HG02678 (cell line): ENCODE results near the gene BATF.

Source experiments
- ATAC-seq: cut with Tn5 transposase; IDR thresholded peaks from one replicate; pipeline ENCODE4 v1.9.1; 2021; ENCODE audit warnings: mild to moderate bottlenecking, moderate library complexity; ENCODE audit not compliant: unreplicated experiment

The BATF gene

DNA sequence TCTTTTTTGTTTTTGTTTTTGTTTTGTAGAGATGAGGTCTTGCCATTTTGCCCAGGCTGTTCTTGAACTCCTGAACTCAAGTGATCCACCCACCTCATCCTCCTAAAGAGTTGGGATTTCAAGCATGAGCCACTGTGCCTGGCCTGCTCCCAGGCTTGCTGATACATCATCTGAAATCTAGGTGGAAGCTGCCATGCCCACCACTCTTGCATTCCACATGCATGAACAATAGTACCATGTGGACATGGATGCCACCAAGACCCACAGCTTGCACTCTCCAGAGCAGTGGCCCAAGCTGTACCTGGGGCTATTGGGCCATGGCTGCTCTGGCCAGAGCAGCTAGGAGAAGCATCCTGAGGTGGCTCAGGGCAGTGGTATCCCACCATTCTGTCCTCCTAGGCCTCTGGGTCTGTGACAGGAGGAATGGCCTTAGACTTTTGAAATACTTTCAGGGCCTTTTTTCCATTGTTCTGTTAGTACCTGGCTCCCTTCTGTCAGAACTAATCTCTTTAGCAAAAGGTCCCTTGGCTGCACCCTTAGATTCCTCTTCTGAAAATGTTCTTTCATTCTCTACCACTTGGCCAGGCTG, 69.8 kb downstream of the BATF start:
- no peak for ATAC-seq

DNA sequence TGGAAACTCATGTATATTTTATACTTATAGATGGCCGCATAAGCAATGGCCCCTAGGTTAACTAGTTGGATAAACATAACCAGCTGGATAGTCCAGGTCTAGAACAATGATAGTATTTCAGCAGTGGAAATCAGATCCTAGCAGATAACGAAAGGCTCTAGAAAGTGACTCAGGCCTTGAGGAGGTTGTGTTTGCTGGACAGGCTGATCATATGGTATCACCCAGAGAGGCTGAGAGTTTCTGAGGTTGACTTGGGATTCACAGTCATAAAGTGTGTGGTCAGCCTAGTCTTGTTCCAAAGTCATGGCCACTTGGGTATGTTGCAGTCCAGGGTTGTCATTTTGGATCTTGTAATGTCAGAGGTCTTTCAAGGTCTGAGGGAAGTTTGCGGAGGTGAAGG, 73.0 kb downstream of the BATF start:
- ATAC-seq: no peak
